HUES48 (cell line): ENCODE measurements around the gene CMSS1.

ENCODE experiments used
- H3K27ac ChIP-seq: one replicate; pipeline ENCODE4 v1.7.0; 2013; ENCODE audit warnings: low read depth, low read length, inconsistent platforms
- H3K27me3 ChIP-seq: 2 replicates; pipeline ENCODE4 v1.6.1; 2013; ENCODE audit warnings: mild to moderate bottlenecking, low read length; ENCODE audit not compliant: control insufficient read depth, insufficient read depth
- H3K36me3 ChIP-seq: 2 replicates; pipeline ENCODE4 v1.6.1; 2013; ENCODE audit warnings: low read length; ENCODE audit not compliant: control insufficient read depth, insufficient read depth
- H3K4me1 ChIP-seq: 2 replicates; pipeline ENCODE4 v1.6.1; 2013; ENCODE audit warnings: mild to moderate bottlenecking, low read length; ENCODE audit not compliant: control insufficient read depth, insufficient read depth
- H3K4me3 ChIP-seq: 2 replicates; pipeline ENCODE4 v1.5.1; 2013; ENCODE audit warnings: mild to moderate bottlenecking, low read depth, low read length
- H3K9ac ChIP-seq: 2 replicates; pipeline ENCODE4 v1.6.1; 2013; ENCODE audit warnings: mild to moderate bottlenecking, low read depth, low read length, moderate library complexity
- H3K9me3 ChIP-seq: 2 replicates; pipeline ENCODE4 v1.6.1; 2013; ENCODE audit warnings: low read length; ENCODE audit not compliant: control insufficient read depth, insufficient read depth

CMSS1 gene

GRCh38 chr3:99855900-99856299 is 38.2 kb downstream of the CMSS1 start:
- Histone ChIP-seq H3K4me3 (no peak overlapping the region), H3K9me3 (no peaks in the 10 kb centered on the region), H3K9ac (no peak overlapping the region), H3K27me3 (no peaks in the 10 kb centered on the region), H3K4me1 (peaks cover 27% of the 10 kb centered on the region), H3K36me3 (no peaks in the 10 kb centered on the region), H3K27ac (no peak overlapping the region)

- H3K4me1 ChIP-seq, result peaks cover 27% of the 10 kb centered on the region
- no peak overlapping the region for H3K4me3 ChIP-seq
Measured at GRCh38 chr3:99856437-99857220, 39.0 kb downstream of the CMSS1 start.

GRCh38 chr3:99857278-99857677 is 39.6 kb downstream of the CMSS1 start:
- H3K36me3 ChIP-seq, result no peaks in the 10 kb centered on the region
- H3K4me3 ChIP-seq, result no peak overlapping the region

More at GRCh38 chr3:99856437-99857220, 39.0 kb downstream of the CMSS1 start:
- H3K27ac ChIP-seq, result no peak overlapping the region
- no peaks in the 10 kb centered on the region for H3K27me3 ChIP-seq
- no peaks in the 10 kb centered on the region for H3K36me3 ChIP-seq
- no peak overlapping the region for H3K9ac ChIP-seq
- no peaks in the 10 kb centered on the region for H3K9me3 ChIP-seq

GRCh38 chr3:99858469-99858868 is 40.8 kb downstream of the CMSS1 start:
- Histone ChIP-seq H3K36me3 (no peaks in the 10 kb centered on the region), H3K27ac (no peak overlapping the region), H3K9me3 (no peaks in the 10 kb centered on the region), H3K4me3 (no peak overlapping the region), H3K9ac (no peak overlapping the region), H3K27me3 (no peaks in the 10 kb centered on the region), H3K4me1 (peaks cover 20% of the 10 kb centered on the region)

More at GRCh38 chr3:99857278-99857677, 39.6 kb downstream of the CMSS1 start:
- Histone ChIP-seq H3K4me1 (peaks cover 27% of the 10 kb centered on the region), H3K9me3 (no peaks in the 10 kb centered on the region), H3K9ac (no peak overlapping the region), H3K27me3 (no peaks in the 10 kb centered on the region), H3K27ac (no peak overlapping the region)

GRCh38 chr3:99859825-99860224 is 42.2 kb downstream of the CMSS1 start:
- Histone ChIP-seq H3K4me1 (peaks cover 6% of the 10 kb centered on the region), H3K9ac (no peak overlapping the region), H3K4me3 (no peak overlapping the region), H3K36me3 (no peaks in the 10 kb centered on the region), H3K9me3 (no peaks in the 10 kb centered on the region), H3K27ac (no peak overlapping the region), H3K27me3 (no peaks in the 10 kb centered on the region)

- no peak overlapping the region for H3K27ac ChIP-seq
- no peaks in the 10 kb centered on the region for H3K9me3 ChIP-seq
- H3K27me3 ChIP-seq, result peaks cover 5% of the 10 kb centered on the region; the same call in 1 of the 2 replicates
- no peaks in the 10 kb centered on the region for H3K36me3 ChIP-seq
- peaks cover 2% of the 10 kb centered on the region; the same call in 1 of the 2 replicates for H3K4me1 ChIP-seq
- H3K4me3 ChIP-seq, result no peak overlapping the region
- no peak overlapping the region for H3K9ac ChIP-seq
Measured at GRCh38 chr3:99861216-99861615, 43.6 kb downstream of the CMSS1 start.

GRCh38 chr3:99862208-99862607 is 44.5 kb downstream of the CMSS1 start:
- Histone ChIP-seq H3K9ac (no peak overlapping the region), H3K27me3 (peaks cover 14% of the 10 kb centered on the region), H3K36me3 (no peaks in the 10 kb centered on the region), H3K9me3 (no peaks in the 10 kb centered on the region), H3K4me1 (peaks cover 10% of the 10 kb centered on the region; the same call in 1 of the 2 replicates), H3K4me3 (no peak overlapping the region), H3K27ac (no peak overlapping the region)

- H3K9ac ChIP-seq, result no peak overlapping the region
- no peaks in the 10 kb centered on the region for H3K36me3 ChIP-seq
- no peak overlapping the region for H3K4me3 ChIP-seq
- no peaks in the 10 kb centered on the region for H3K9me3 ChIP-seq
- peaks cover 10% of the 10 kb centered on the region; the same call in 1 of the 2 replicates for H3K4me1 ChIP-seq
- H3K27me3 ChIP-seq, result peaks cover 22% of the 10 kb centered on the region
- no peak overlapping the region for H3K27ac ChIP-seq
Measured at GRCh38 chr3:99863002-99863401, 45.3 kb downstream of the CMSS1 start.

- no peak overlapping the region for H3K9ac ChIP-seq
- no peak overlapping the region for H3K27ac ChIP-seq
- peaks cover 10% of the 10 kb centered on the region; the same call in 1 of the 2 replicates for H3K4me1 ChIP-seq
- H3K4me3 ChIP-seq, result no peak overlapping the region
- no peaks in the 10 kb centered on the region for H3K9me3 ChIP-seq
- no peaks in the 10 kb centered on the region for H3K36me3 ChIP-seq
- peaks cover 28% of the 10 kb centered on the region for H3K27me3 ChIP-seq
Measured at GRCh38 chr3:99863588-99863987, 45.9 kb downstream of the CMSS1 start.

GRCh38 chr3:99864289-99864688 is 46.6 kb downstream of the CMSS1 start:
- Histone ChIP-seq H3K36me3 (no peaks in the 10 kb centered on the region), H3K27ac (no peak overlapping the region), H3K9me3 (no peaks in the 10 kb centered on the region), H3K27me3 (peaks cover 33% of the 10 kb centered on the region), H3K4me3 (no peak overlapping the region), H3K9ac (no peak overlapping the region), H3K4me1 (peaks cover 10% of the 10 kb centered on the region; the same call in 1 of the 2 replicates)

GRCh38 chr3:99865321-99865720 is 47.7 kb downstream of the CMSS1 start:
- H3K27ac ChIP-seq, result no peak overlapping the region

More at GRCh38 chr3:99865321-99865720, 47.7 kb downstream of the CMSS1 start:
- H3K27me3 ChIP-seq, result peaks cover 42% of the 10 kb centered on the region
- H3K36me3 ChIP-seq, result no peaks in the 10 kb centered on the region
- no peak overlapping the region for H3K4me3 ChIP-seq
- H3K9me3 ChIP-seq, result no peaks in the 10 kb centered on the region
- H3K9ac ChIP-seq, result no peak overlapping the region
- peaks cover 10% of the 10 kb centered on the region; the same call in 1 of the 2 replicates for H3K4me1 ChIP-seq
